Right lobe of liver (tissue), 4 donors: Measurements from ENCODE around the gene GABRR2.

ENCODE experiments used
- POLR2A ChIP-seq: fragments of 450-650 bp; IDR thresholded peaks from one replicate; pipeline ENCODE4 v1.6.1; 2017; ENCODE audit warnings: antibody characterized with exemption, mild to moderate bottlenecking
- TF ChIP-seq, protein P1 (sequence below), 4 donors: fragments of 200-600 bp in 3 of 4; fragments of 450-650 bp in 1 of 4; IDR thresholded peaks; one replicate each; pipeline versions ENCODE4 v1.5.1 to v1.8.0; 2016 to 2022; ENCODE audit warnings: antibody characterized with exemption in 4 of 4, mild to moderate bottlenecking in 2 of 4
- donor health status: DM: no; HTN: no; CAD: no.
- donor health status: DM: no; HTN: no; CAD: no.
- donor health status: DM: no; HTN: yes; CAD: no.

- TF ChIP-seq POLR2A = no peak
- TF ChIP-seq, protein P1, sequence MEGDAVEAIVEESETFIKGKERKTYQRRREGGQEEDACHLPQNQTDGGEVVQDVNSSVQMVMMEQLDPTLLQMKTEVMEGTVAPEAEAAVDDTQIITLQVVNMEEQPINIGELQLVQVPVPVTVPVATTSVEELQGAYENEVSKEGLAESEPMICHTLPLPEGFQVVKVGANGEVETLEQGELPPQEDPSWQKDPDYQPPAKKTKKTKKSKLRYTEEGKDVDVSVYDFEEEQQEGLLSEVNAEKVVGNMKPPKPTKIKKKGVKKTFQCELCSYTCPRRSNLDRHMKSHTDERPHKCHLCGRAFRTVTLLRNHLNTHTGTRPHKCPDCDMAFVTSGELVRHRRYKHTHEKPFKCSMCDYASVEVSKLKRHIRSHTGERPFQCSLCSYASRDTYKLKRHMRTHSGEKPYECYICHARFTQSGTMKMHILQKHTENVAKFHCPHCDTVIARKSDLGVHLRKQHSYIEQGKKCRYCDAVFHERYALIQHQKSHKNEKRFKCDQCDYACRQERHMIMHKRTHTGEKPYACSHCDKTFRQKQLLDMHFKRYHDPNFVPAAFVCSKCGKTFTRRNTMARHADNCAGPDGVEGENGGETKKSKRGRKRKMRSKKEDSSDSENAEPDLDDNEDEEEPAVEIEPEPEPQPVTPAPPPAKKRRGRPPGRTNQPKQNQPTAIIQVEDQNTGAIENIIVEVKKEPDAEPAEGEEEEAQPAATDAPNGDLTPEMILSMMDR (IDR thresholded peaks at IDR 0.05) = no peak
Measured at GRCh38 chr6:89221129-89221528, 94.0 kb downstream of the GABRR2 start.
